ENCODE data around the gene GRK2.

The GRK2 gene

DNA sequence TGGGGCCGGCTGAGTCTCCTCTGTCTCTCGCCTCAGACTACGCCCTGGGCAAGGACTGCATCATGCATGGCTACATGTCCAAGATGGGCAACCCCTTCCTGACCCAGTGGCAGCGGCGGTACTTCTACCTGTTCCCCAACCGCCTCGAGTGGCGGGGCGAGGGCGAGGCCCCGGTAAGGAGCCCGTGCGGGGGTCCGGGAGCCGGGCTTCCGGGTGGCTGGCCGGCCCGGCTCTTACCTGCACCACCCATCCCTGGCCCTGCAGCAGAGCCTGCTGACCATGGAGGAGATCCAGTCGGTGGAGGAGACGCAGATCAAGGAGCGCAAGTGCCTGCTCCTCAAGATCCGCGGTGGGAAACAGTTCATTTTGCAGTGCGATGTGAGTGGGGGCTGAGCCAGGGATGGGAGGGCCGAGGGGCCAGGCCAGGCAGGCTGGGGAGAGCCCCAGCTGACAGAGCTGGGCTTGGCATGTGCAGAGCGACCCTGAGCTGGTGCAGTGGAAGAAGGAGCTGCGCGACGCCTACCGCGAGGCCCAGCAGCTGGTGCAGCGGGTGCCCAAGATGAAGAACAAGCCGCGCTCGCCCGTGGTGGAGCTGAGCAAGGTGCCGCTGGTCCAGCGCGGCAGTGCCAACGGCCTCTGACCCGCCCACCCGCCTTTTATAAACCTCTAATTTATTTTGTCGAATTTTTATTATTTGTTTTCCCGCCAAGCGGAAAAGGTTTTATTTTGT lies 18.7 kb downstream of the GRK2 start:
- no peak for DNase-seq

- DNase-seq: no peak
Observed at GRCh38 chr11:67285541-67286498, 19.5 kb downstream of the GRK2 start.

DNA sequence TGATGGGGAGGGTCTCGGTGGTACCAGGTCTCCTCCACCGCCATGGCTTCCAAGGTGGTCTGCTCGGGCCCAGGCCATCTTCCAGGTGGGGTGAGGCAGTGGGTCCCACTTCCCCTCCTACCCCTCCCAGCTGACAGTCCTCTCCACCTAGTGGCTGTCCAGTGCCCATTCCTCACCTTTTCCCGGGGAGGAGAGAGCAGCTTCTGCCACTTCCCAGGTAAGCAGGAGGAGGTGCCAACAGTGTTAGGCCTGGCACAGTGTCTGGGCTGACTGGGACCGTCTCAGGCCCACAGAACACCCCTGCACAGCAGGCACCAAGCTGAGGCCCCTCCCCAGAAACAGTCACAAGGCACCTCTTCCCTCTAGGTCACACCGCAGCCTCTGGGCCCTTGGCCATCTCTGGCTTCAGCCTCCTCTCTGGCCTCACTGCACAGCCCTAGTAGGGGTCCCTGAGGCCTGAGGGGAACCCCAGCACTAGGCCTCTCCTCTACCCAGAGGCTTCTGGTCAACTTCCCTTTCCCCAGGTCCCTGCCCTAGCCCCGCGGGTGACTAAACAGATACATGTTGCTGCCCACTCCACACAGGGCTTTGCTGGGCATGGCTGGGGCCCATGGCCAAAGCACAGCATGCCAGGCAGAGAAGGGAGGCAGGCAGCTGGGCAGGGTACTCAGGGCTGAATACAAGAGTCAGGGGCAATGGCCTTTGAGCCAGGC lies 20.5 kb downstream of the GRK2 start:
- DNase-seq: no peak

- DNase-seq: no peak
Observed at GRCh38 chr11:67287355-67288197, 21.3 kb downstream of the GRK2 start.

DNA sequence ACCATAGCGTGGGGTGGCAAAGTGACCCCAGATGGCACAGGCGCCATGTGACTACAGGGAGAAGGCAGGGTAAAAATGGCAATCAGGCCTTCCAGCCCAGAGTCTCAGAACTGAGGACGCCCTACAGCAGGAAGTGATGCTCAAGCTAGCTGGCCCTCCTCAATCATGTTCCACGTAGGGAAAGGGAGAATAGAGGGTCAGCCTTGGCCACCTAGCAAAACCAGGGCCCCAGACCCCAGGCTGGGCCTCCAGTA lies 21.9 kb downstream of the GRK2 start:
- DNase-seq: no peak

- DNase-seq: peak; percentile 87
Observed at GRCh38 chr11:67288452-67289225, 22.4 kb downstream of the GRK2 start.

DNA sequence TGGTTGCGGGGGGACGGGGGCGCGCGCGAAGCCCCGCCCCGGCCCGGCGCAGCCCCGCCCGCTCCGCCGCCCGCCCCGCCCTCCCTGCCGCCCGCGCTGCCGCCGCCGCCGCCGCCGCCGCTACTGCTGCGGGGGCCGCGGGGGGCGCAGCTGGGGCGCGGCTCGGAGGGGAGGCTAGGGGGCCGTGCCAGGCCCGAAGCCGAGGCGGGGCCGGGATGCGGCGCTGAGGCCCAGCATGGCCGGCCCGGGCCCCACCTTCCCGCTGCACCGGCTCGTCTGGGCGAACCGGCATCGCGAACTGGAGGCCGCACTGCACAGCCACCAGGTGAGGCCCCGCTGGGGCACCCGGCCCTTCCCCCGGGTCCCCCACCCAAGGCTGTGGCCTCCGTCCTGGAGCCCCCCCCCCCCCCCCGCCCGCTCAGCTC lies 23.0 kb downstream of the GRK2 start, which contains the start of gene ANKRD13D:
Gene ANKRD13D, plus strand, starts transcription at position 78 of the 425 bp plus-strand sequence. Its CDS starts 158 bp downstream, at position 236.
- DNase-seq: no peak

DNA sequence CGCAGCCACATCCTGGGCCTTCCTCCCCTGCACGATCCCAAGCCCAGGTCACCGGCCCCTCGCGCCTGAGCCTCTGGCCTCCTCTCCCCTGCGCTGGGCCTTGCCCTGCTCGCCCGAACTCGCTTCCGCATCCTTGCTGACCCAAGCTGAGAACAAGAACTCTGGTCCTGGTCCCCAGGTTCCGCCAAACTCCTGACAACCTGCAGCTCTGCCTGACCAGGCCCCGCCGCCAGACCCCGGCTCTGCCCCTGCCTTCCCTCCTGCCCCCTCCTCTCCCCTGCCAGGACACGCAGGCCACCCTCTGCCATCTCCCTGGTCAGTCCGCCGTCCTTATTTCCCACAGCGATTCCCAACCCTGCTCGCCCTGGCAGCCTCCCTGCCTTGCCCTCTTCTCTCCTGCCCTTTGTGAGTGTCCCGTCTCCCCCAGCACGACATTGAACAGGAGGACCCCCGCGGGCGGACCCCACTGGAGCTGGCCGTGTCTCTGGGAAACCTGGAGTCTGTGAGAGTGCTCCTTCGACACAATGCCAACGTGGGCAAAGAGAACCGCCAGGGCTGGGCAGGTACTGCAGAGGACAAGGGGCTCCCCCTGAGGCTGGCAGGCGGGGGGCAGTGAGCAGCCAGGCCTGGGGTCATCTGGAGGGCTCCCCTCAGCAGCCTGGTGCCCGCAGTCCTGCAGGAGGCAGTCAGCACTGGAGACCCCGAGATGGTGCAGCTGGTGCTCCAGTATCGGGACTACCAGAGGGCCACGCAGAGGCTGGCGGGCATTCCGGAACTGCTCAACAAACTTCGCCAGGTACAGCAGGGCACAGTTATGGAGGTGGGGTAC lies 23.6 kb downstream of the GRK2 start:
- DNase-seq: no peak

DNA sequence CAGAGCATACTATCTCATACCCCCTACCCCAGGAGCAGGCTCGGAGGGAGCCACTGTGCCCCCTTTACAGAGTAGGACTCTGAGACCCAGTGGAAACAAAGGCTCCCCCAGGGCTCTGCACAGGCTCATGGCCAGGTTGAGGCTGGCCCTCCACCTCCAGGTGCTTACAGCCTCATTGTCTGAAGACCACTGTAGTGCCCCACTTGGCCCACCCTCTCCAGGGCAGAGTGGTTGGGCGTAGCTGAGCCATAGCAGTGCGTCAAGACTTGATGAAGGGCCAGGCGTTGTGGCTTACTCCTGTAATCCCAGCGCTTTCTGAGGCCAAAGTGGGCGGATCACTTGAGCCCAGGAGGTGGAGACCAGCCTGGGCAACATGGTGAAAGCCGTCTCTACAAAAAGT lies 24.5 kb downstream of the GRK2 start:
- no peak for DNase-seq

GRCh38 chr11:67291481-67292381 lies 25.5 kb downstream of the GRK2 start:
- DNase-seq: no peak

DNA sequence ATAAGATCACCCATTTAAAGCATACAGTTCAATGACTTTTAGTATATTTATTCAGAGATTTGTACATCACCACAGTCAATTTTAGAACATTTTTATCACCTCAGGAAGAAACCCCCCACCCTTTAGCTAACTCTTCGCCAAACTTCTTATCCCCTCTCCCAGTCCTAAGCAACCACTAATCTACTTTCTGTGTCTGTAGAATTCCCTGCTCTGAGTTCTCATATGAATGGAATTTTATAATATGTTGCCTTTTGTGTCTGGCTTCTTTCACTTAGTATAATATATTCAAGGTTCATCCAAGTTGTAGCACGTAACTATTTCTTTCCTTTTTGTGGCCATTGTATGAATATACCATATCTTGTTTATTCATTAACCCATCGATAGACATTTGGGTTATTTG lies 26.4 kb downstream of the GRK2 start:
- no peak for DNase-seq

GRCh38 chr11:67293090-67293489 lies 26.8 kb downstream of the GRK2 start:
- peak; percentile 17 for DNase-seq

DNA sequence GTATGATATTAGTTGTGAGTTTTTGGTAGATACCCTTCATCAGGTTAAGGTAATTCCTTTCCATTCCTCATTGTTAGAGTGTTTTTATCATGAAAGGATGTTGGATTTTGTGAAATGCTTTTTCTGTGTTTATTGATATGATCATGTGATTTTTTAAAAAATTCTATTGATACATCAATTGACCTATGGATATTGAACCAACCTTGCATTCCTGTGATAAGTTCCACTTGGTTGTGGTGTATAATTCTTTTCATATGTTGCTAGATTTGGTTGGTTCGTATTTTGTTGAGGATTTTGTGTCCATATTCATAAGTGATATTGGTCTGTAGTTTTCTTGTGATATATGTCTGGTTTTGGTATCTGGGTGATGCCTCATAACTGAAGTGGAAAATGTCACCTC lies 29.6 kb downstream of the GRK2 start:
- no peak for DNase-seq

DNA sequence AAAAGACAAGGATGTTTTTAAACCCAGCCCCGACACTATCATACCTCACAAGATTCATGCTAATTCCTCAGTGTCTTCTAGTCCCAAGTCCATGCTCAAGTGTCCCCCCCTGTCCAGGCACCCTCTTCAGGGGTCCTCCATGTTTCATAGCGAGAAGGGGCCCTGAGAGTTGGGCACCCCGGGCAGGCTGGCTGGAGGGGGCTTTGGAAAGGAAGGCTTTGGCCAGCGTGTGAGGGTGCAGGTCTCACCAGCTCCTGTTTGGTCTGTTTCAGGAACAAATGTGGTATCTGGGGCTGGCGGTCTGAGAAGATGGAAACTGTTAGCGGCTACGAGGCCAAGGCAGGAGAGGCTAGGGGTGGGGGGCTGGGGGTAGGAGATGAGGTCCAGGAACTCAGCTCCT lies 32.5 kb downstream of the GRK2 start:
- no peak for DNase-seq

DNA sequence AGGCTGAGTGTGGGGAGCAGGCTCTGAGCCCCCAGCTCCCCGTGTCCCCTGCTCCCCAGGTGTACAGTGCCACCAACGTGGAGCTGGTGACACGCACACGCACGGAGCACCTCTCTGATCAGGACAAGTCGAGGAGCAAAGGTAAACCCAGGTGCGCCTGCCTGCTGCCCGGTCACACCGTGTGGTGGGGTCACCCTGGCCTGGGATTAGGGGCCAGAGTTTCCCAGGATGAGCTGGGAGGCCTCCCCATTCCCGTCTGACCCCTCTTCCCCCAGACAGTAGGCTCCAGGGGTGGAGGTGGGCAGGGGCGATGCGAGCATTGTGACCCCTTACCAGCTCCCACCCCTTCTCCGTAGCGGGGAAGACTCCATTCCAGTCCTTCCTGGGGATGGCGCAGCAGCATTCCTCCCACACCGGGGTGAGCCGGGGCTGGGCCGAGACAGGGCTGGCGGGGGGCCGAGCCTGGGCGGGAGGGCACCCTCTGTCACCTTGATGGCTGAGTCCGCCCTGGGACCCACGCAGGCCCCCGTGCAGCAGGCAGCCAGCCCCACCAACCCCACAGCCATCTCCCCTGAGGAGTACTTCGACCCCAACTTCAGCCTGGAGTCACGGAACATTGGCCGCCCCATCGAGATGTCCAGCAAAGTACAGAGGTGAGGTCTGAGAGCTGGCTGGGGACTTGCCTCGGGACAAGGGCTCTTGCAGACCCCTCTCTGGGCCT lies 33.4 kb downstream of the GRK2 start:
- DNase-seq: no peak

GRCh38 chr11:67300256-67300755 lies 34.0 kb downstream of the GRK2 start:
- DNase-seq: no peak

GRCh38 chr11:67300756-67301312 lies 34.6 kb downstream of the GRK2 start:
- no peak for DNase-seq

GRCh38 chr11:67301313-67301921 lies 35.1 kb downstream of the GRK2 start:
- no peak for DNase-seq
